ENCODE measurements around the gene LPCAT1. TPM values are rescaled to one million over a fixed set of nuclear protein-coding genes. Genes with fewer than 3 reads are reported as not detected.

Gene LPCAT1
- total RNA-seq, 1 donor from 2014 or later, result 74.8 TPM

- intact Hi-C loops (cut with micrococcal nuclease), result no loop called here
Measured at GRCh38 chr5:1414311-1415058, 109.3 kb downstream of the LPCAT1 start.

- intact Hi-C loops (cut with micrococcal nuclease), result no loop called here
Measured at GRCh38 chr5:1413611-1414241, 110.0 kb downstream of the LPCAT1 start.

- intact Hi-C loops (cut with micrococcal nuclease), result no loop called here
Measured at GRCh38 chr5:1413211-1413610, 110.5 kb downstream of the LPCAT1 start.

GRCh38 chr5:1412621-1413020, 111.1 kb downstream of the LPCAT1 start:
- intact Hi-C loops (cut with micrococcal nuclease), result no loop called here

- intact Hi-C loops (cut with micrococcal nuclease), result no loop called here
Measured at GRCh38 chr5:1412163-1412562, 111.6 kb downstream of the LPCAT1 start.

Other genes starting within 250 kb of the LPCAT1 start
- gene TERT, start 228.9 kb downstream of the LPCAT1 start, total RNA-seq, result 2.6 and 3.3 TPM in 2 replicates
- gene CLPTM1L, start 178.9 kb downstream of the LPCAT1 start, total RNA-seq, result 119 and 123 TPM in 2 replicates
- not detected in 2 replicates for gene SLC6A3, start 78.5 kb downstream of the LPCAT1 start, total RNA-seq

Data from T-helper 1 cell treated with Interleukin-12 subunit alpha and Interleukin-12 subunit beta and Interleukin-4 antibody, amounts not matched to agents 30 ng/mL and 1 ng/mL, for 36 hours (primary cell).